ENCODE data around the gene SETD3. TPM values are rescaled to one million over a fixed set of nuclear protein-coding genes. Genes with fewer than 3 reads are reported as not detected.

The SETD3 gene
- total and polyA plus RNA-seq, 2 donors (not counting 1 experiment from before 2014, with no cell fraction given), result 11.0 to 32.1 TPM

- H4K20me1 ChIP-seq (ENCODE audit: control insufficient read depth, insufficient read depth, low read length, poor library complexity, severe bottlenecking), result no peaks in the 10 kb centered on the region
- no peaks in the 10 kb centered on the region for H3K4me1 Mint-ChIP-seq
- no peaks in the 10 kb centered on the region for H3K36me3 ChIP-seq (replicated peaks in 1 of 2; ENCODE audit: control extremely low read depth in 1 of 2, control insufficient read depth in 1 of 2, extremely low read depth in 1 of 2, insufficient read depth in 2 of 2, low read length in 1 of 2)
- H3K27ac Mint-ChIP-seq, result no peak overlapping the region
- no peaks in the 10 kb centered on the region for H3K27me3 ChIP-seq (replicated peaks in 1 of 4; ENCODE audit: control extremely low read depth in 1 of 4, control insufficient read depth in 3 of 4, insufficient read depth in 4 of 4, low read length in 3 of 4)
- H3K9ac ChIP-seq (ENCODE audit: low read length), result no peak overlapping the region
- intact Hi-C loops (cut with micrococcal nuclease), result no loop called here
- H3K79me2 ChIP-seq (ENCODE audit: control insufficient read depth, insufficient read depth, low read length), result no peaks in the 10 kb centered on the region
- H3K27me3 Mint-ChIP-seq, result no peaks in the 10 kb centered on the region
- POLR2A ChIA-PET, result no interaction called here
- H2AFZ ChIP-seq (ENCODE audit: insufficient read depth, low read depth, low read length, poor library complexity, severe bottlenecking), result no peak overlapping the region
- H3K9me3 ChIP-seq (ENCODE audit: control extremely low read depth in 1 of 3, control insufficient read depth in 2 of 3, insufficient read depth in 1 of 3, low read length in 2 of 3), result no peaks in the 10 kb centered on the region
- ATAC-seq (ENCODE audit: low read depth) (no peak), DNase-seq (no peak)
- TF ChIP-seq CTCF (IDR thresholded peaks at IDR 0.05) (no peak), EZH2 (IDR thresholded peaks at IDR 0.05; ENCODE audit: borderline replicate concordance, insufficient read depth, low read depth, low read length, poor library complexity, severe bottlenecking) (no peak)
- H3K4me3 ChIP-seq (ENCODE audit: control extremely low read depth in 1 of 5, extremely low read depth in 1 of 5, insufficient read depth in 1 of 5, low read depth in 2 of 5, low read length in 4 of 5), result no peak overlapping the region
- no peaks in the 10 kb centered on the region for H3K4me1 ChIP-seq (ENCODE audit: control insufficient read depth in 2 of 2, insufficient read depth in 2 of 2, low read length in 2 of 2)
- no peak overlapping the region for H3K4me3 Mint-ChIP-seq
- H3K4me2 ChIP-seq (replicated peaks; ENCODE audit: low read depth, low read length, poor library complexity, severe bottlenecking), result no peak overlapping the region
- H3K27ac ChIP-seq (ENCODE audit: low read length in 2 of 2), result no peak overlapping the region
- no peaks in the 10 kb centered on the region for H3K9me3 Mint-ChIP-seq (ENCODE audit: insufficient read depth)
- CTCF ChIA-PET, result no interaction called here
- WGBS (ENCODE audit: insufficient coverage), result 85% methylated on average over 19 of the region's 19 CpGs
Measured at GRCh38 chr14:99527427-99528076, 46.9 kb upstream of the SETD3 start.

- H3K4me1 Mint-ChIP-seq, result no peaks in the 10 kb centered on the region
Measured at GRCh38 chr14:99527026-99527425, 46.4 kb upstream of the SETD3 start.

More at GRCh38 chr14:99527026-99527425, 46.4 kb upstream of the SETD3 start:
- CTCF ChIA-PET, result no interaction called here
- Histone ChIP-seq H3K4me1 (ENCODE audit: control insufficient read depth in 2 of 2, insufficient read depth in 2 of 2, low read length in 2 of 2) (no peaks in the 10 kb centered on the region), H3K27me3 (replicated peaks in 1 of 4; ENCODE audit: control extremely low read depth in 1 of 4, control insufficient read depth in 3 of 4, insufficient read depth in 4 of 4, low read length in 3 of 4) (no peaks in the 10 kb centered on the region), H3K4me2 (replicated peaks; ENCODE audit: low read depth, low read length, poor library complexity, severe bottlenecking) (no peak overlapping the region), H3K36me3 (replicated peaks in 1 of 2; ENCODE audit: control extremely low read depth in 1 of 2, control insufficient read depth in 1 of 2, extremely low read depth in 1 of 2, insufficient read depth in 2 of 2, low read length in 1 of 2) (no peaks in the 10 kb centered on the region), H2AFZ (ENCODE audit: insufficient read depth, low read depth, low read length, poor library complexity, severe bottlenecking) (no peak overlapping the region), H3K27ac (ENCODE audit: low read length in 2 of 2) (no peak overlapping the region), H4K20me1 (ENCODE audit: control insufficient read depth, insufficient read depth, low read length, poor library complexity, severe bottlenecking) (no peaks in the 10 kb centered on the region), H3K9ac (ENCODE audit: low read length) (no peak overlapping the region), H3K4me3 (ENCODE audit: control extremely low read depth in 1 of 5, extremely low read depth in 1 of 5, insufficient read depth in 1 of 5, low read depth in 2 of 5, low read length in 4 of 5) (no peak overlapping the region), H3K79me2 (ENCODE audit: control insufficient read depth, insufficient read depth, low read length) (no peaks in the 10 kb centered on the region), H3K9me3 (ENCODE audit: control extremely low read depth in 1 of 3, control insufficient read depth in 2 of 3, insufficient read depth in 1 of 3, low read length in 2 of 3) (no peaks in the 10 kb centered on the region)
- DNase-seq (no peak), ATAC-seq (ENCODE audit: low read depth) (no peak)
- POLR2A ChIA-PET, result no interaction called here
- Mint-ChIP-seq H3K27me3 (no peaks in the 10 kb centered on the region), H3K4me3 (no peak overlapping the region), H3K27ac (no peak overlapping the region), H3K9me3 (ENCODE audit: insufficient read depth) (no peaks in the 10 kb centered on the region)
- intact Hi-C loops (cut with micrococcal nuclease), result no loop called here
- 92% methylated on average over 12 of the region's 12 CpGs for WGBS (ENCODE audit: insufficient coverage)
- TF ChIP-seq EZH2 (IDR thresholded peaks at IDR 0.05; ENCODE audit: borderline replicate concordance, insufficient read depth, low read depth, low read length, poor library complexity, severe bottlenecking) (no peak), CTCF (IDR thresholded peaks at IDR 0.05) (no peak)
